Keratinocyte (primary cell): ENCODE measurements around the gene WTIP. TPM values are rescaled to one million over a fixed set of nuclear protein-coding genes. Genes with fewer than 3 reads are reported as not detected.

Experiments used
- DNase-seq: peaks from one replicate; pipeline ENCODE4 v3.0.0-alpha.2; 2011; ENCODE audit warnings: low read depth, missing footprints, low spot score
- FAIRE-seq: peaks from 2 replicates; lab custom pipeline; 2011; peaks lifted over from hg19 to GRCh38; lab: Jason Lieb, UNC
- H2AFZ ChIP-seq: 2 replicates; pipeline ENCODE4 v1.6.0; 2012; ENCODE audit warnings: low read length, control low read depth, inconsistent platforms; ENCODE audit not compliant: control insufficient read depth
- H3K27ac ChIP-seq: 2 replicates; pipeline ENCODE4 v1.5.1; 2011; ENCODE audit warnings: low read length; ENCODE audit not compliant: control insufficient read depth, insufficient read depth
- H3K27me3 ChIP-seq: 3 replicates; pipeline ENCODE4 v1.6.0; 2011; ENCODE audit warnings: low read length; ENCODE audit not compliant: control insufficient read depth, insufficient read depth; ENCODE audit errors: extremely low read depth
- H3K36me3 ChIP-seq, 2 experiments: 2 replicates in 1 of 2; 3 replicates in 1 of 2; pipeline ENCODE4 v1.5.1; 2011; ENCODE audit warnings: low read length in 2 of 2, mild to moderate bottlenecking in 1 of 2; ENCODE audit not compliant: control insufficient read depth in 2 of 2, insufficient read depth in 2 of 2; ENCODE audit errors: extremely low read depth in 1 of 2
- H3K4me1 ChIP-seq: 3 replicates; pipeline ENCODE4 v1.5.1; 2011; ENCODE audit warnings: low read length; ENCODE audit not compliant: control insufficient read depth, insufficient read depth; ENCODE audit errors: extremely low read depth
- H3K4me2 ChIP-seq: 3 replicates; pipeline ENCODE4 v1.6.0; 2011; ENCODE audit warnings: low read depth, low read length; ENCODE audit not compliant: control insufficient read depth, insufficient read depth; ENCODE audit errors: extremely low read depth
- H3K4me3 ChIP-seq, 3 experiments: fragments of 200-600 bp in 1 of 3; sonication (generic) in 1 of 3; 2 replicates in 2 of 3; 3 replicates in 1 of 3; pipeline ENCODE4 v1.5.1; 2011 to 2016; ENCODE audit warnings: low read length in 3 of 3, mild to moderate bottlenecking in 3 of 3, control low read depth in 2 of 3, inconsistent platforms in 1 of 3, low read depth in 1 of 3, mixed read lengths in 1 of 3, mixed run types in 1 of 3, moderate library complexity in 1 of 3; ENCODE audit not compliant: control insufficient read depth in 2 of 3, insufficient read depth in 2 of 3; ENCODE audit errors: extremely low read depth in 1 of 3
- H3K79me2 ChIP-seq: 2 replicates; pipeline ENCODE4 v1.6.0; 2012; ENCODE audit warnings: low read length; ENCODE audit not compliant: control insufficient read depth, insufficient read depth
- H3K9ac ChIP-seq: 3 replicates; pipeline ENCODE4 v1.6.0; 2011; ENCODE audit warnings: low read length; ENCODE audit not compliant: control insufficient read depth, insufficient read depth; ENCODE audit errors: extremely low read depth
- H3K9me1 ChIP-seq: 3 replicates; pipeline ENCODE4 v1.6.0; 2011; ENCODE audit warnings: low read length; ENCODE audit not compliant: control insufficient read depth, insufficient read depth; ENCODE audit errors: extremely low read depth
- H3K9me3 ChIP-seq: 2 replicates; pipeline ENCODE4 v1.5.1; 2012; ENCODE audit warnings: low read depth, low read length; ENCODE audit not compliant: control insufficient read depth
- H4K20me1 ChIP-seq: 3 replicates; pipeline ENCODE4 v1.6.0; 2011; ENCODE audit warnings: low read length; ENCODE audit not compliant: control insufficient read depth, insufficient read depth; ENCODE audit errors: extremely low read depth
- CTCF ChIP-seq, 3 experiments: IDR thresholded peaks in 1 of 3; conservative IDR thresholded peaks in 1 of 3; optimal IDR thresholded peaks in 1 of 3; 2 replicates in 2 of 3; 3 replicates in 1 of 3; pipeline versions ENCODE3 to v1.5.1; 2011; ENCODE audit warnings: low read length in 3 of 3, mild to moderate bottlenecking in 3 of 3, moderate library complexity in 2 of 3, control low read depth in 1 of 3, inconsistent platforms in 1 of 3; ENCODE audit not compliant: insufficient read depth in 2 of 3; ENCODE audit errors: extremely low read depth in 1 of 3
- EZH2 ChIP-seq: IDR thresholded peaks from one replicate; pipeline ENCODE4 v1.6.1; 2012; ENCODE audit warnings: inconsistent platforms, mild to moderate bottlenecking, low read length, moderate library complexity
- dilution Hi-C: fragments of 300-500 bp; cut with MboI; formaldehyde crosslinking; loops from one replicate; pipeline ENCODE4 v1.7.0; 2020; ENCODE audit warnings: low sequenced_read_pairs; ENCODE audit not compliant: extremely low pct_ligation_motif_present
- polyA plus RNA-seq, 5 experiments: library from polyadenylated mRNA; depleted of rRNA in 3 of 5; stranded (reverse) in 3 of 5; stranded (forward) in 1 of 5; unstranded in 1 of 5; fragments of >200 nt; gene quantifications; 1 replicate in 1 of 5; 2 replicates in 3 of 5; 3 replicates in 1 of 5; pipeline versions ENCODE4 v1.2.1 to v1.2.3, GENCODE V29; 2011 to 2012; ENCODE audit warnings: missing spikeins in 2 of 5, low read depth in 1 of 5, low replicate concordance in 1 of 5

The WTIP gene
- polyA plus RNA-seq, 1 donor (not counting 4 experiments of a cell fraction or from before 2014, with no cell fraction given), result 14.5 TPM

GRCh38 chr19:34436716-34437115 is 44.8 kb upstream of the WTIP start:
- no peak overlapping the region for H3K27ac ChIP-seq
- no peak for FAIRE-seq
- no peaks in the 10 kb centered on the region for H3K9me3 ChIP-seq
- no peak overlapping the region for H3K4me2 ChIP-seq
- no peak overlapping the region for H3K9ac ChIP-seq
- H3K9me1 ChIP-seq, result peaks cover 3% of the 10 kb centered on the region
- DNase-seq, result no peak
- H3K4me3 ChIP-seq, result no peak overlapping the region
- peaks cover 49% of the 10 kb centered on the region for H3K79me2 ChIP-seq
- dilution Hi-C loops, result no loop called here
- H4K20me1 ChIP-seq, result no peaks in the 10 kb centered on the region
- no peak overlapping the region for H2AFZ ChIP-seq
- H3K36me3 ChIP-seq, result peaks cover 5 to 46% of the 10 kb centered on the region in 2 experiments
- no peaks in the 10 kb centered on the region for H3K27me3 ChIP-seq
- no peaks in the 10 kb centered on the region for H3K4me1 ChIP-seq
- no peak for TF ChIP-seq CTCF (optimal IDR thresholded peaks at IDR 0.05 in 1 of 3, IDR thresholded peaks at IDR 0.05 in 1 of 3, conservative IDR thresholded peaks at IDR 0.05 in 1 of 3; ENCODE audit: extremely low read depth in 1 of 3, insufficient read depth in 2 of 3, low read length in 3 of 3)
- TF ChIP-seq EZH2, result no peak

- no peak overlapping the region for H3K9ac ChIP-seq
- H3K9me3 ChIP-seq, result no peaks in the 10 kb centered on the region
- TF ChIP-seq CTCF (optimal IDR thresholded peaks at IDR 0.05 in 1 of 3, IDR thresholded peaks at IDR 0.05 in 1 of 3, conservative IDR thresholded peaks at IDR 0.05 in 1 of 3; ENCODE audit: extremely low read depth in 1 of 3, insufficient read depth in 2 of 3, low read length in 3 of 3), result no peak
- no peak for TF ChIP-seq EZH2
- dilution Hi-C loops, result no loop called here
- no peaks in the 10 kb centered on the region for H3K9me1 ChIP-seq
- H3K27ac ChIP-seq, result no peak overlapping the region
- H4K20me1 ChIP-seq, result peaks cover 3% of the 10 kb centered on the region
- H3K4me1 ChIP-seq, result no peaks in the 10 kb centered on the region
- H3K27me3 ChIP-seq, result no peaks in the 10 kb centered on the region
- H3K4me3 ChIP-seq, result no peak overlapping the region
- H3K36me3 ChIP-seq, result peaks cover 15 to 29% of the 10 kb centered on the region in 2 experiments
- no peak overlapping the region for H3K4me2 ChIP-seq
- FAIRE-seq (no peak), DNase-seq (no peak)
- no peaks in the 10 kb centered on the region for H3K79me2 ChIP-seq
- H2AFZ ChIP-seq, result no peak overlapping the region
Measured at GRCh38 chr19:34448191-34448590, 33.4 kb upstream of the WTIP start.
